Hematopoietic multipotent progenitor cell treated with erythropoietin and hydrocortisone succinate and interleukin-3 and kit ligand, for 17 days (in vitro differentiated cells): ENCODE data around the gene MYORG.
A peak's percentile ranks its signal among the peaks of the same experiment; 100 is the strongest.
"Not testable (repeated sequence)": the region's sequence is repeated elsewhere in the genome, so short reads cannot be mapped to it uniquely, and the experiment has no call there.

ENCODE experiments used
- DNase-seq: peaks from one replicate; pipeline ENCODE4 v3.0.0-alpha.2; 2015; ENCODE audit warnings: low spot score

Gene MYORG

GRCh38 chr9:34368796-34369195 is 7.9 kb downstream of the MYORG start:
- DNase-seq = not testable (repeated sequence)

DNA sequence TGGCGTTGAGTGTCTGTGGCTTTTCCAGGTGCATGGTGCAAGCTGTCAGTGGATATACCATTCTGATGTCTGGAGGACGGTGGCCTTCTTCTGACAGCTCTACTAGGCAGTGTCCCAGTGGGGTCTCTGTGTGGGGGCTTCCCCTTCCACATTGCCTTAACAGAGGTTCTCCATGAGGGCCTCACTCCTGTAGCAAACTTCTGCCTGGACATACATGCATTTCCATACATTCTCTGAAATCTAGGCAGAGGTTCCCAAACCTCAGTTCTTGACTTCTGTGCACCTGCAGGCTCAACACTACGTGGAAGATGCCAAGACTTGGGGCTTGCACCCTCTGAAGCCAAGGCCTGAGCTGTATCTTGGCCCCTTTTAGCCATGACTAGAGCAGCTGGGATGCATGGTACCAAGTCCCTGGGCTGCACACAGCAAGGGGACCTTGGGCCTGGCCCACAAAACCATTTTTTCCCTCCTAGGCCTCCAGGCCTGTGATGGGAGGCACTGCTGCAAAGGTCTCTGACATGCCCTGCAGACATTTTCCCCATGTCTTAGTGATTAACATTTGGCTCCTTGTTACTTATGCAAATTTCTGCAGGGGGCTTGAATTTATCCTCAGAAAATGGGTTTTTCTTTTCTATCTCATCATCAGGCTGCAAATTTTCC is 8.8 kb downstream of the MYORG start:
- not testable (repeated sequence) for DNase-seq

DNA sequence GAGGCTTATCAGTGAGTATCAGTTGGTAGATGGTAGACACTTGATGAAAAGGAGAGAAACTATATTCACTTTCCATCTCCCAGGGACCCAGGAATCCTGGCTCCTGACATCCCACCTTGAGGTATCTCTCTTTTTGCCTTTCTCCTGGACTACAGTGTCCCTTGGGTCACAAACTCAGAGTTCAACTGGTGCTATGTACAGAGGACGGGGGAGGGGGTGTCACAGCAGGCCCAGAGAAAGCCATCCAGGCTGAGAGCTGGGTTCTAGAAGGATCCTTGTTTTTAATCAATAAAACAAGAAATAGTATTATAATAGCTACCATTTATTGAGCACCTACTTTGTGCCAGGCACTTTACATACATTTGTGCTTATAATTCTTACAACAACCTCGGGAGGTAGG is 10.3 kb downstream of the MYORG start:
- no peak for DNase-seq

DNA sequence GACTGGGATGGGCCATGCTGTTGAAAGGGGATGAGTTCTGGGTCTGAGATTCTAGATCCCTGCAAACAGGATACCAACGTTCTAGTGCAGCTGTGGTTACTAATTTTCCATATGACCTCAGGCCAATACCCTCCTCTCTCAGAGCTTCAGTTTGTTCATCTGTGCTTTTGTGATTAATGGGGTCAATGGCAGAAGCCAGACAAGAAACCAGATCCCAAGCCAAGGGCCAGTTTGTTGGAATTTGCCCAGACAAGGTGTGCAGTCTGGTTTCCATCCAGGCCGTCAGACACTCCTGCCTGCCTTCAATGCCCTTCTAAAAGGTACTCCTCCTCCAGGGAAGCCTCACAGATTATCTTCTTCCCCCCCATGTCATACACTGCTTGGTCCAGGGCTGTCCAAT is 11.4 kb downstream of the MYORG start:
- DNase-seq = no peak

DNA sequence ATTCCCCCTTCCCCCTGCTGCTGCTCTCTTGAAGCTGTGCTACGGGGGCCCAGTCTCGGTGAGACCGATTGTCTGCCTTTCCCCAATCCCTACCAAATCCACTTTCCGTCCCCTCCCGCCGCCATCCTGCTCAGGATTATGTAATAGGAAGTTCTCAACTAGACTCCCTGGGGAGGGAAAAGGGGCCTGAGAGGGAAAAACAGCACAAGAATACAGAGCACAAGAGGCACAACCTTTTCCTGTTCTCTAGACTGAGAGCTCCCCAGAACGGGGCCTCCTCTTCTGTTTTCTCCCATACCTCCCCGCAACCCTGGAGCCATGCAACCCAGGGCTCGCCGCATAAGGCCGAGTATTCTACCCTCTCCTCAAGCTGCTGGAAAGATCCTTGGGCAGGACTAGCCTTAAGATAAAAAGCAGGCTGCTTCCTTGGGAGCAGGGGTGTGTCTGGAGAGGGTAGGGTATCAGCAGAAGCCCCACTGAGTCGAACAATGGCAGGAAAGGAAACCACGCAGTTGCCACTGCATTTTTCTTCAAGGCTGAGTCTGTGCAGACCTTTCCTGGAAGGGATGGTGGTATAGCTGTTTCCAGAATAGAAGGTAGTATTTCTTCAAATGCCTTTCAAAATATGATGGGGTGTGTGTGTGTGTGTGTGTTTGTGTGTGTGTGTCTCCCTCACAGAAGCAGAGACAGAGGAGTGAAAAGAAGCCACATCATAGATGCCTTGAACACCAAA is 12.9 kb downstream of the MYORG start:
- DNase-seq = no peak

DNA sequence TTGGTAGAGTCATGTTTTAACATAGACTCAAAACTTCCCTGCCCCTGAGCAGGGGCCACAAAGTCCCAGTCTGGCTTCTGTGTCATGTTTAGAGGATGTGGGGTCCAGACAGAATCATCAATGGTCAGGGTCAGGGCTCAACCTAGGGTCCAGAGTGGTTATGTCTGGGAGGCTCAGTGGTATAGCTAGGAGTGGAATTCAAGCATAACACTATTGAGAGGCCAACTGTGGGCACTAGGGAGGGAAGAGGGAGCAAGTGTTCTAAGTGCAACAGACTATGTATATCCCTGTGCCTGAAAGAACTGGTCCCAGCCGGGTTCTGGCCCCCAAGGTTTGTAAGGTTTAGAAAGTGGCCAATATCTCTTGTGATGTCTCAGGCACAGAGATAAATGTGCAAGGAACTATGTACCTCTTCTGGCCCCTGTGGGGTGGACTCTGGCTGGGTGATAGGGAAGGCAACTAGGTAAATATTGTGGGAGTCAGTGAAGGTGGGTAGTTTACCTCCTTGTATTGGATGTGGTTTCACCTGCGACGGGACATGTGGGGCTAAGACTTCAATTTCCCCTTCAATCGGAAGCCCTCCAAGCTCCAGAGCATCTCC is 14.0 kb downstream of the MYORG start:
- DNase-seq = no peak

- DNase-seq = not testable (repeated sequence)
These were observed 23.7 kb downstream of the MYORG start for GRCh38 chr9:34352957-34353356.

DNA sequence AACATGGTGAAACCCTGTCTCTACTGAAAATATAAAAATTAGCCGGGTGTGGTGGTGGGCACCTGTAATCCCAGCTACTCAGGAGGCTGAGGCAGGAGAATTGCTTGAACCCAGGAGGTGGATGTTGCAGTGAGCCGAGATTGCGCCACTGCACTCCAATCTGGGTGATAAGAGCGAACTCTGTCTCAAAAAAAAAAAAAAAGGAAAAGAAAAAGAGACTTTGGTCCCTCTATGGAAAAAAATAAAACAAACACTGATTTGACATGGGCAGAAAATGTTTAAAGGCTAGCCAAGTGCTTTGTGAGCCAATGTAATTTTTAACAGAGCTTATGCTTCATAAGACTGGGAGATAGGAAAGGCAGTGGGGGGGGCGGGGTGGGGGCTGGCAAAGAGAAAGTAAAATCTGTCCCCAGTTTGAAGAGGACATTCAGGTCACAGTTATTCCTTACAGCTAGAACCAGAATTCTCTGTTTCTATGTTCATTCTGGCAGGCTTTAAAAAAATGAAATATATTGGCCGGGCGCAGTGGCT is 24.5 kb downstream of the MYORG start:
- not testable (repeated sequence) for DNase-seq

DNA sequence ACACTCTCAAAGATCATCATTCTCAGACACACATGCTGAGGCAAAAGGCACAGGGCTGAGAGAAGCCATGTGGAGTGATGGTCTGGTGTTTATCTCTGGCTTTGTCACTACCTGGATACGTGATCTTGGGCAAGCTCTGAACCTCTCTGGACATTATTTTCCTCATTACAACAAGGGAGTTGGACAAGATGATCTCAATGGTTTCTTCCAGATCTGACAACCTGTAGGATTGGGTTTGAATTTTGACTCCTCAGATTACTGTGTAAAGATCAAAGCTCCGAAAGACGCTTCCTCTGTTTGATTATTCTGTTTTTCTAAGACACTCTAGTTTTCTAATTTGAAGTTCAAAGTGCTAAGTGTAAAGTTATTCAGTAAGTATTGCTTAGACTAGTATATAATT is 27.4 kb downstream of the MYORG start:
- DNase-seq = no peak

- no peak for DNase-seq
These were observed 28.9 kb downstream of the MYORG start for GRCh38 chr9:34347800-34348158.

DNA sequence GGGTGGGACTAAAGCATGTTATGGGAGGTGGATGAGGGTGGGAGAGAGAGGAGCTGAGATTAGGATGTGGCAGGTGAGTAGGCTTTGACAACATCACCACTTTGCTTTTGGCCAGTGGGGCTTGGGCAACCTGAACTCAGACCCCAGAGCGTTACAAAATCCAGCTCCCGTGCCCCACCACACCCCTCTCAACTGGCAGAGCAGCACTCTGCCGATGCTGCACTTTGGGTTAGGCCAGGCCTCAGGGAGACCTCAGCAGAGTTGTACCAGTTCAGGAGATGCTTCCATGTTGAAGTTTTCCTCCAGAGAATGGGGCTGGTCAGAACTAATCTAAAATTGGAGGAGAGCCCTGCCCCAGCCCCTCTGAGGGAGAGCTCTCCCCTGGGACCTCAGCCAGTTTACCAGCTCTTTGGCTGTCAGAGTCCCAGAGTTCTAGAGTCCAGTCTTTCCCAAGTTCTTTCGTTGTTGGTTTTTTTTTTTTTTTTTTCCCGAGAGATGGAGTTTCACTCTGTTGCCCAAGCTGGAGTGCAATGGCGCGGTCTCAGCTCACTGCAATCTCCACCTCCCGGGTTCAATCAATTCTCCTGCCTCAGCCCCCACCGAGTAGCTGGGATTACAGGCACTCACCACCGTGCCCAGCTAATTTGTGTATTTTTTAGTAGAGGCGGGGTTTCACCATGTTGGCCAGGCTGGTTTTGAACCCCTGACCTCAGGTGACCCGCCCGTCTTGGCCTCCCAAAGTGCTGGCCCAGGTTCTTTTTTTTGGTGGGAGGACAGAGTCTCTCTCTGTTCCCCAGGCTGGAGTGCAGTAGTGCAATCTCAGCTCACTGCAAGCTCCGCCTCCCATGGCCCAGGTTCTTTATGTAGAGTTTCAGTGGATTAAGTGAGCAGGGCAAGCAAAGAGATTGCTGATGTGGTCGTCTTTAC is 29.6 kb downstream of the MYORG start:
- no peak for DNase-seq

DNA sequence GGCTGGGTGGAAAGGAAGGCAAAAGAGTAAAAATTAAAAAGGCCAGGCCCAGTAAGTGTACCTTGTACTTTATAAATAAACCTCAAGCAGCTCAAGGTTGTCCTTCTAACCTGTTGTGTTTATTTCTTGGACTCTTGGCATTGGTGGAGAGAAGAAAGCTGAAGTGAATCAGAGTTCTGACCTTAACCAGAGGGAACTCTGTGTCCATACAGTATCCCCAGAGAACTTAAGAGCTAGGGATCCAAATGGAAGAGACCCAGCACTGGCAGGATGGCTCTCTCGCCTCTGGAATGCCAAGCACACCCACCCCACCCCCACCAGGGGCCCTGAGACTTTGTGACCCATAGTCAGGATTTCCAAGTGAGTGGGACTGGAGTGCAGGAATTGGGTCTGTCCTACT is 33.1 kb downstream of the MYORG start:
- no peak for DNase-seq

GRCh38 chr9:34343090-34343489 is 33.6 kb downstream of the MYORG start:
- no peak for DNase-seq

DNA sequence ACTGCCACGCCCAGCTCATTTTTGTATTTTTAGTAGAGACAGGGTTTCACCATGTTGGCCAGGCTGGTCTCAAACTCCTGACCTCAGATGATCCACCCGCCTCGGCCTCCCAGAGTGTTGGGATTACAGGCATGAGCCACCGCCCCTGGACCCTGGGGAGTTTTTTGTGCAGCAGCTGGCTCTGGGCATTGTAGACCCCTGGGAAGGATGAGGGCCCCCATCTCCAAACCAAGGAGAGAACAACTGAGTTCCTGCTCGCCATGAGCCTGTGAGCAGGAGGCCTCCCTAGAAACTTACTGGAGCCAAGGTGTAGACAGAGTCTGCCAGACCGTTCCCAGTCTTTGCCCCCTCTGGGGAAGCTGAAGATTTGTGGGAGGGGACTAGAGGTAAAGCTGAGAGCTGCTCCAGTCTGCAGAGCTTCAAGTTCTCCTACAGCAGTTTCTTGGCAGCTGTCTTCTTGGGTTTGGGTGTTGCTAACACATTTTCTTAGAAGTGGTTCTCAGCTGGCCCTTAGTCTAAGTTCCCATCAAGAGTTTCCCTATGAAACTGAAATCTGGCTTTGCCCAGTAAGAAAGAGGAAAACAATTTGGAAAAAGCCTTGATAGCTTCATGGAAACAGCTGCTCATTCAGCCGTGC is 34.9 kb downstream of the MYORG start:
- no peak for DNase-seq

DNA sequence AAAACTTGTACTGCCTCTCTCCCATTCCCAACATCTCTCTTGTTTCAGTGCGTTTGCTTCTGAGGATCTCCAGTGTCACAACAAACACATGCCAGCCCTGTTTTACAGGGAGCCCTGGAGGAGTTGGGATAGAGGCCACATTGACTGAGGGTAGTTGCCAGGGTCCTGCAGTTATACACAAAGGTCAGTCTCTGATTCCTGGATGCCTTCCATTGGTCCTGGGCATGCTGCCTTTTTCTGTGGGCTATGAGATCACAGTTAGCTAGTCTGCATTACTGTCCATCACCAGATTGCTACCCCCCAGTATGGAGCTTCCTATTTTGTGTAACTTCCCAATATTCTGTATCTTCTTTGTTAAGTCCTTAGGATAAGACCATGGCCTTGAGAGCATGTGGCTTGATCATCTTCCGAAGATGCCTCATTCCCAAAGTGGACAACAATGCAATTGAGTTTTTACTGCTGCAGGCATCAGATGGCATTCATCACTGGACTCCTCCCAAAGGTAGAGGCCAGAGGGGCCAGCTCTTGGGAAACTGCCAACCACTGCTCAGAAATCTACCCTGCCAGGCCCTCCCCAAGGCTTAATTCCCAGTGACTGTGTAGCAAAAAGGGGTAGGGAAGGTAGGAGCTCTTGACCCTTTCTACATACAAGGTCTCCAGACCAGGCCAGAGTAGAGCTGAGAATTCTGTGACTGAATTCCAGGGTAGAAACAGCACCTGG is 37.9 kb downstream of the MYORG start:
- DNase-seq = no peak

GRCh38 chr9:34338079-34338478 is 38.6 kb downstream of the MYORG start:
- DNase-seq = not testable (repeated sequence)

GRCh38 chr9:34337403-34337802 is 39.3 kb downstream of the MYORG start:
- DNase-seq = peak; percentile 38

DNA sequence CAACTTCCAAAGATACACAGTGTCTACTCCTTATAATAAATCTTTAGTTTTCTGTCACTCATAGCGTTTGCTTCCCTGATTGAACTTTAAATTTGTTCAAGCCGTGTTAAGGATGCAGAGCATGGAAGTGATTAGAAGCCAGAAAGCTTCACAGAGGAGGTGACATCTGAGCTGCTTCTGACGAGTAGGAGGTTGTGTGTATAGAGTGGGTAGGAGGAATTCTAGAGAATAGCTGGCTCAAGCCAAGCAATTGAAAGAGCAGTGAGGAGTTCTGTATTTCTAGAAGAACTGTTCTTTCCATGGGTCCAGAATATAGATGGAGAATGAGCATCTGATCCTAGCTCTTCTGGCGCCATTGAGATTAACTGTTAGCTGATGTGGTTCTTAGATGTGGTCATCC is 41.3 kb downstream of the MYORG start:
- DNase-seq = no peak

DNA sequence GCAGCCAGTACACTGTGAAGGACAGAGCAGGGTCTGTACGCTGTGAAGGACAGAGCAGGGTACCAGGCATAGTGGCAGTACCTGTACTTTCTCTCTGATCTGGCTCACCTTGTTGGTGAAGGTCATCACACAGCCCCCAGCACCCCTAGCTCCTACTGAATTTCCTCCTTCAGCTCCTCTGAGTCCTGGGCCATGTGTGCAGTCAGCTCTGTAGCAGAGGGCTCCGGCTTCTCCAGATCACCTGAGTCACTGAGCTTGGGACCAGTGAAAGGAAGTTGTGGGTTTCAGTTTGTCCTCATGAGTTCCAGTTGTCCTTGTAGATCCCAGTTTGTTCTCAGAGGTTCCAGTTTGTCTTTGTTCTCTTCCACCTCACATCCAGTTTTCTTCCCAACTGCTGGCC is 41.8 kb downstream of the MYORG start:
- no peak for DNase-seq

- no peak for DNase-seq
These were observed 42.3 kb downstream of the MYORG start for GRCh38 chr9:34334337-34334824.

GRCh38 chr9:34333836-34334235 is 42.9 kb downstream of the MYORG start:
- no peak for DNase-seq
